Activated CD8-positive, alpha-beta memory T cell treated with anti-CD3 and anti-CD28 coated beads, Interleukin-2, amount 50 U/mL, for 24 hours (primary cell): ENCODE results near the gene SETD5.
"Not testable (repeated sequence)": the region's sequence is repeated elsewhere in the genome, so short reads cannot be mapped to it uniquely, and the experiment has no call there.

Experiments used
- DNase-seq: peaks from one replicate; pipeline ENCODE4 v3.0.0-alpha.2; 2020; ENCODE audit errors: extremely low read depth

Gene SETD5

DNA sequence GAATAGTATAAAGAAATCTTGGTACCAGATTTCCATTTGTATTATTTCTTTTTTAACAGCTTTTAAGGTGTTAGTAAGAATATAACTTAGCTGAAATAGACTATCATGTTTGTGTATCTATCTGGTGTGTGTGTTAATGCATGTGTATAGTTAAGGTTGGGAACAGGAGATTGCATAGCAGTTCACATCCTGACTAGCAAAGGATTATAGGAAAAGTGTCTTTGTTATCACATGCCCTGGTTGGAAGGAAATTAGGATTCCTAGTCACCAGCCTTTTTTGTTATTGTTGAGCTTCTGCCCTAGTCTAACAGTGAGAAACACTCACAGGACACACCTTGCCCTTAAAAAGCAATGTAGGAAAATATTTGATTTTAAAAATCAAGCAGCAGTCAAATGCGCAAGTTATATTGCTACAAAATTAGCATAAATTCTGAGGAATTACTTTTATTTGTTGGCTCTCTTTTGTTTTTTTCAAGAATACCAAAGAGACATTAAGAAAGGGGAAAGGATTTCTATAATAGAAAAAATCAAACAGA lies 58.2 kb downstream of the SETD5 start:
- no peak for DNase-seq

DNA sequence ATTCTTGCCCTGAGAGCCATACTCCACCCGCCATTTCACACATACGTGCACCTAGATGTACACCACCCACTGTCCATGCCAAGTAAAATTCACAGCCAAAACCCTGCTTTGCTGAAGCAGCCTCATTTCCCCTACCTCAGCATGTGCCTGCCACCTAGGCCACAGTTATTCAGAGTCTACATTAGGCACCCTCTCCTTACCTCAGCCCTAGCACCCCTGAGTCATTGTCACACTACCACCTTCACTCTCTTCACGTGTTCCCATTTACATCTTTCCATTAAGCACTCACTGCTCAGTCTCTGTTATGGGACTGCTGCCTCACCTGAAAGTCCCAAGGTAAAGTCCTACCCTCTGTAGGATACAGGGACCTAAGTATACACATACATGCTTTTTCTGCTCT lies 70.0 kb downstream of the SETD5 start:
- no peak for DNase-seq

DNA sequence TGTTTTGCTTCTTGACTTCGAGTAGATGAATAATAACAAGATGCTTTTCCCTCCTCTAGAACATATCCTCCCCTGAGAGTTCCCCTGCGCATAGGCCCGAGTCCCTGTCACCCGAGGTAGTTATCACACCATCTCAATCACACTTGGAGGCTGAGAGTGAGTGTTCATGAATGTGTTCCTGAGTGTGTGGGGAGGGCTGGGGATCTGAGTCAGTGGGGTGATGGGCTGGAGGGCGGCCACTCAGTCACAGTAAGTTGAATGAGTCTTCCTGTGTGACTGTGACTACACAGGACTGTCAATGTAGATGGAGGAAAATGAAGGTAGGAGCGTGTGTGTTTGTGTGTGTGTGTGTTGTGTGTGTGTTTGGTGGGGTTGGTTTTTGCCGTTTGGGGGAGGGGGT lies 71.0 kb downstream of the SETD5 start:
- no peak for DNase-seq

DNA sequence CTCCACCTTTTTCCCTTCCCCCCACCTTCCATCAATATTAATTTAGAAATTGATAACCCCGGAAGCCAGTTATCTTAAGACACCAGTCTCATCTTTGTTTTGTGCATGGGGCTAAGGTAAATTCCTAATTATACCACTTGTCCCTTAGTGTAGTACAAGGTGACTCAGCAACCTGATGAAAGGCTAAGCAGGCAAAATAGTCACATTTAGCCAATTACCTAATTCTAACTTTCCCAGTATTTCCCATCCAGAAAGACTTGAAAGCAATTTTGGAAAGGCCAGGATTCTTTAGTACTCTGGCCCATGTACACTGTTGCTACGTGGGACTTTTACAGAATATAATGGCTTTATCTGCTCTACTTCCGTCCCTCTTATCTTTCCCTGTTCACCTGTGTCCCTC lies 72.6 kb downstream of the SETD5 start:
- DNase-seq: no peak

DNA sequence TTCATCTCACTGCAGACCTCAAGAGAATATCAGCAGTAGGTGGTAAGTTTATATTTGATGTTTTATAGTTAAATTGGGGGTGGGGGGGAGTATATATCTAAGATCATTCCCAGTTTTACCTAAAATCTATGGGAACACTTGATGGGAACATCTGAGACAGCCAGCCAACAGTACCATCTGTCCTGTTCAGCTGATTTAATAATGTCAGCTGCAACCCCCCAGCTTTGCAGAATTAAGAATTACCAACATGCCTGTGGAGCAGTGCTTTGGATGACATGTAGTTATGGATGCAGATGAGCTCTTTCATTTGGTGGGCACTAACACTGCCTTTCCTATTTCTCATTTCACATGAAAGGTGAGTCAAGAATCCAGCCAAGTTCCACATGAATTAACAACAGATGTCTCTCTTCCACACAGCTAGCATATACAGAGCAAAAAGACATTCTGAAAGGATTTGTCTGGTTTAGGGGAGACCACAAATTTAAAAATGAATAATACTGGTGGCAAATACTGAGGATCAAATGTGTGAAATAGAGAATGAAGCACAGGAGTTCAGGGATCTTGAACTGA lies 76.2 kb downstream of the SETD5 start:
- no peak for DNase-seq

DNA sequence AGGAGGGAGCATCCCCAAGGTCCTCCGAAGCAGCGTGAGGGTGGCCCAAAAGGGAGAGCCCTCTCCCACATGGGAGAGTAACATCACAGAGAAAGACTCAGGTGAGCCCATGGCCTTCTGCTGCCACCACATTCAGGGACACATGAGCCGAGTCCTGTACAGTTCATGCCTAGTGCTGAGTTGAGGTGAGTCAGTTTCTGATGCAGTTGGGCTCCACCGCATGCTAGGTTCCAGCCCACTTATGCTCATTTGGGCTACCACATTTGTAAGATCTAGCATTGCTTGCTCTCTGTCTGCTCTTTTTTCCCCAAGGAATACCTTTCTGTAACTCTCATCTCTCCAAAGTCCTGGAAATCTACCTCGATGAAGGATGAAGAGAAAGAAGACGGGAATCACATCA lies 77.1 kb downstream of the SETD5 start:
- no peak for DNase-seq

DNA sequence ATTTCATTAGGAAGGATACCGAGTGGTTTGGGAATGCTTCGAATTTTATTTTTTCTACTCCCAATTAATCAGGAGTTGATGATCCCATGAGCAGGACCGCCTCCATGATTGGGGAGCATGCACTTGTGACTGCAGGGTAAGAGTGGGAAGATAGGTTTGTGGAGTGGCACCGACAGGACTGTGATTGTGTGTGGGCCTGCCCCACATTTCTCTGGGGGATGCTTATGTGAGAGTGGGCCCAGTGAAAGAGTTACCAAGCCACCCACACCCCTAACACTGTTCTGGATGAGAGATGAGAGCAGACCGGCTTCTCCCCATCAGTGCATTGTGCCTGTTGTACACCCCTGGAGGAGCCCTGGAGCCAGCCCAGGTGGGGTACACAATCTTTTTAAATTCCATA lies 79.5 kb downstream of the SETD5 start:
- DNase-seq: no peak

DNA sequence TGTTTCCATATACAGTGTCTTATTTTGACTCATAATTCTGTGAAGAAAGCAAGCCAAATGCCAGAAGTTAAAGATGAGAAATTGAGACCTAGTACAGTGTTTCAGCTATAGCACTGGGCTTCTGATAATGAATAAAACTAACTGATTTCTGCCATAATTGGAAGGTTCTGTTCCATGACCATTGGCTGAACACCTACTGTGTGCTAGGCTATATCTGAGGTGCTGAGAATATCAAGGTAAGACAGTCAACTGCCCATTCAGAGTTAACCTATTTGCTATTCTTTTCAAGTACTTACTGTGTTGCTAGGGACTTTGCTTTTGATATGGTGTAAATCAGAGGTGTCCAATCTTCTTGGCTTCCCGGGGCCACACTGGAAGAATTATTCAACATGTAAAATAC lies 82.8 kb downstream of the SETD5 start:
- DNase-seq: no peak

DNA sequence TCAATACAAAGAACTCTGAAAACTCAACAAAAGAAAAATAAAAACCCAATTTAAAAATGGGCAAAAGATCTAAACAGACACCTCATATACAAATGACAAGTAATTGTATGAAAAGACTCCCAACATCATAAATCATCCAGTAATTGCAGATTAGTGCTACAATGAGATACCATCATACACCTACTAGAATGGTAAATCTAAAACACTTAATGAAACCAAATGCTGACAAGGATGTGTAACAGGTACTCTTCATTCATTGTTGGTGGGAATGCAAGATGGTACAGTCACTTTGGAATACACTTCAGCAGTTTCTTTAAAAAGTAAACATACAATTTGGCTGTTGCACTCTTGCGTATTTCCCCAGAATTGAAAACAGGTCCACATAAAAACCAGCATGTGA lies 87.8 kb downstream of the SETD5 start:
- DNase-seq: no peak

DNA sequence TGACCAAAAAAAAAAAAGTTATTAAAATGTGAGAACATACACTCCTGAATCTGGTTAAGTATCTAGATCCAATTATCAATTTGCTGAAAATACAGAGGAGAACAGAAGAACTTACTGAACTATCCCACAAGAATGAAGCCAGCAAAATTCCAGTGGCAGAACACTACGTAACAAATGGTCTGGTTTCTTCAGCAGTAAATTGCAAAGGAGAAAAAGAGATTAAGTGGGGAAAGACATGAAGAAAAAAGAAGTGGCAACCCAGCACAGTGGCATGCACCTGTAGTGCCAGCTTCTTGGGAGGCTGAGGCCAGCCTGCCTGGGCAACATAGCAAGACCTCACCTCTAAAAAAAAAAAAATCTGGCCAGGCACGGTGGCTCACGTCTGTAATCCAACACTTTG lies 94.1 kb downstream of the SETD5 start:
- no peak for DNase-seq

DNA sequence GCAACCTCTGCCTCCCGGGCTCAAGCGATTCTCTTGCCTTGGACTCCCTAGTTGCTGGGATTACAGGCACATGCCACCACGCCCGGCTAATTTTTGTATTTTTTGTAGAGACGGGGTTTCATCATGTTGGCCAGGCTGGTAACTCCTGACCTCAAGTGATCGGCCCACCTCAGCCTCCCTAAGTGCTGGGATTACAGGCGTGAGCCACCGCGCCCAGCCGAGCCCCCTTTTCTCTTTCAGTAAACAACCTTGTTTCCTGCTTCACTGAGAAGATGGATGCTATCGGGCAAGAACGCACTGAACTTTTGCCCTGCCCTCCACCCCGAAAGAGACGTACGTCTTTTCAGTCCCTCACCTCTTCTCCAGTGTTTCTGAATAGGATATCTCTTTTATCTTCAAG lies 96.6 kb downstream of the SETD5 start:
- not testable (repeated sequence) for DNase-seq

DNA sequence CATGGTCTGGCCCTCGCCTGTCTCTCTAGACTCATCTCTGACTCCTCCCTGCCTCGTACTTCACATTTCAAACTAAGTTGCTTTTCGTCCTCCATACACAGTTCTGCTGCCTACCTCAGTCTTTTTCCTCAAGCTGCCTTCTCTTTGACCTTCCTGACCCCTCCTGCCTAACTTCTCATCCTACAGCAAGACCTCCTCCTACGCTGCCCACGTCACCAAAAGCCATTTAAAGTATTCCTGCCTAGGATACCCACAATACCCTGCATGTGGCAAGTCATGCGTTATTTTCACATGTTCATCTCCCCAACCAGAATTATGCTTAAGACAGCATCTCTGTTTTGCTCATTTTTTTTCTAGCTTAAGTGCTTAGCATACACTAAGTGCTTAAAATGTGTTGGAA lies 99.5 kb downstream of the SETD5 start:
- no peak for DNase-seq

DNA sequence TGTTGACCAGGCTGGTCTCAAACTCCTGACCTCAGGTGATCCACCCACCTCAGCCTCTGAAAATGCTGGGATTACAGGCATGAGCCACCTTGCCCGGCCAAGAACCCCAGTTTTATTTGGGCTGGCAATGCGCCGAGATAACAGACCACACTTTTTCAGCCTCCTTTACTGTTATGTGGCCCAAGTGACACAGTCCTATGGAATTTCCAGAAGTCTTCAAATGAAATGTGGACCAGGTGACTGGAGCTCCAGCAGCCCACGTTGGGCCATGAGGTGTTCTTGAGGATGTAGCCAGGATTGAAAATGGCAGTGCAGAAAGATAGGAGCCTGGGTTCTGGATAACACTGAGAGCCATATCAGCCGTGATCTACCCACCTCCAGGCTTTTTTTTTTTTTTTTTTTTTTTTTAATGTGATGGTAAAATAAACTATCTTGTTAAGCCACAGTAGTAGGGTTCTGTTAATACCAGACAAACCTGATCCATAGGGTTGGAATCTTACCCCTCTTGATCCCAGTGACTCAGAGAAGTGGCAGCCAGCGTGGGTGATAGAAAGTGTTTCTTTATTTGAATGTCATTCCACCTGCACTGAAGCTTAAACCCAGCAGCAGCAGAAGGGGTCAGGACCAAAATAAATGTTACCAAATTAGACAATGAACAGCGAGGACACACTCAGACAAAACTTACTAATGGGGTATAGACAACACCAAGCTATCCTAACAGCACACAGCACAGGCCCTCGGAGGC lies 100.6 kb downstream of the SETD5 start:
- DNase-seq: no peak

DNA sequence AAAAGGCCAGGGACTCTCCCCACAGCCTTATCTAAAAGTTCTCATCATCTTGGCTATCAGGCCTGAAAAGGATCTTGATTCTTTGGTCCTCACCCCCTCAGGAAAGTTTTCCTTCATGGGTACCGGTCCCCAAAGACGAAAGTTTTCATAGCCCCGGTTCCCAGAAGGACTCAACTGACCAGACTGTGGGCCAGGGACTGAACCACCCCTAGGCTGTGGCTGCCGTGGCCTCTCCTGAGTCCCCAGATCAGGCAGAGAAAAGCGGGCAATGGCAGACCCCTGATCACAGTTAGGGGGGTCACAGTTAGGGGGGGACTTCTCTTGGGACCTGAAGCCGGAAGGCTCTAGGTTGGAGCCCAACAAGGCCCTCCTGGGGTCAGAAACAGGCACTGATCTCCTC lies 101.4 kb downstream of the SETD5 start:
- DNase-seq: no peak

DNA sequence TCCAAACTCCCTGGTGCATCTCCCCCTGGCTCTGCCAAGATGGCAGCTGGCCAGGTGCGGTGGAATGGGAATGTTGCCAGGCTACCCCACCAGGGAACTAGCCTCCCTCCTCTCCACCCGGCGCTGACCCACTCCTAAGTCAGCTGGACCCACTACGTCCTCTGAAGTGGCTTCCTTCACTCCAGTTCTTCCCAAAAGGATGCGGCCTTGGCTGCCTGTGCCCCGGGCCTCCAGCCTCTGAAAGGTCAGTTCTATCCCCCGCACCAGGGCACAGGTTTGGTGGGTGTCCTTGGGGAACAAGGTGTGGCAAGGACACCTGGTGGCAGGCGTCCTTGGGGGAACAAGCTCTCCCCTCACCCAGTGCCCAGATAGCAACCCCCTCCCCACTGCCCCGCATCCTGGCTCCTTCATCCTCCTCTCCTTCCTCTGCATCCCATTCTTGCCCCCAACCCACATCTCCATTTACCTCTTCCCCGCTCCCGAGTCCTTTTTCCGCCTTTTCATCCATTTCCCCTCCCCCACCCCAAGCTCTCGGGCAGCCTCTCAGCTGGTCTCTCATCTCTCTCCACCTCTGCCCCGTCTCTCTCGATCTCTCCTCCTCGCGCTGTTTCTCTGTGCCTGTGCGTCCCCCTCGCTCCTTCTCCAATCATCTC lies 102.2 kb downstream of the SETD5 start:
- no peak for DNase-seq

DNA sequence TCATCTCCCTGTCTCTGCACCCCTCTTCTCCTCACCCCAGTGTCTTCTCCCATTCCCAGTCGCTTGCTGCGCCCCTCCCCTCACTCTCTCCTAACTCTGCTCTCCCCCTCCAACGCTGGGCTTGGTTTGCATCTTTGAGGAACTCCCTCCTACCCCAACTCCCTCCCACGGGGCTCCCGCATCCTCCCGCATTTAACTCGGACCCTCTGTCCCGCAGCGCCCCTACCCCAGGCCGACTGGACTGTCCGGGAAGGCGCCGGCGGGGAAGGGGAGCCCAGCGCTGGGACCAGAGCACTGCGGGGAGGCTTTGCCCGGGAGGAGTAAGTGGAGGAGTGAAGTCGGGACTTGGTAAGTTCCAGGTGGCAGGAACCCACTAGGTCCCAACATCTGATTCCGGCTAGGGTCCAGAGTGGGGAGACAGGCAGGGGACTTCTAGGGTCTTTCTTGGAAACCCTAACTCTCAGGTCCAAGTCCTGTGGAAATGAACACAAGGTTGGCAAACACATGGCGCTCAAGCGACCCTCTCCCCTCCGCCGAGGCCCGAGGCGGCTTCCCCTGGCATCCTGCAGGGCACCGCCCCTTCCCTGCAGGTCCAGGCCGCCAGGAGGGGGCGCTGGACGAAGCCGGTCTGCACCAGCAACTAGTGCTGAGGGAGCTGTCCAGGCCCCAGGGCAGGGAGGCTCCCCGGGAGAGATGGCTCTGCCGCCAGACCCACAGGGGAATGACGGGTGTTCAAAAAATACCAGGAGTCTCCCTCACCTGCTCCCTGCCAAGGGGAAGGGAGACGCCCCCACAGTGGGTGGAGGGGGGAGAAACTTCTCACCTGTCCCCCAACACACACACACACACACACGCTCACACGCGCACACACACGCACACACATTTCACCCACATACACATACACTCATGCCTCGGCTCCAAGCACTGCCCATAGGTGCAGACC lies 103.0 kb downstream of the SETD5 start:
- no peak for DNase-seq

DNA sequence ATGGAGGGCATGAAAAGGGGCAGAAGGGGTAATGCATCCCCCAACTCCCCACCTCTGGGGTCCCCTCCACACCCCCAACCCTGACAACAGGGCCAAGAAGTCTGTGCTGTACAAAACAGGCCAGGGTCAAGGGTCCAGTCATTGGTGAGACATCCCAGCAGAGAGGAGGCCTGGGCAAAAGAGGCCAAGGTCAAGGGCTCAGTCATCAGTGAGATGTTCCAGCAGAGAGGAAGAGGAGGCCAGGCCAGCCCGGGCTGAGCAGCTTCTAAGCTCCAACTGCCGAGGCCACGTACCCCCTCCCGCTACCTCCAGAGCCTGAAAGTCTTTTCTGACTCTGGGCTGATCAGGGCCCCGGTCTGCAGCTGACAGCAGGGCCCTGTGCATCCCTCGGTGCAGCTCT lies 103.8 kb downstream of the SETD5 start:
- DNase-seq: no peak

DNA sequence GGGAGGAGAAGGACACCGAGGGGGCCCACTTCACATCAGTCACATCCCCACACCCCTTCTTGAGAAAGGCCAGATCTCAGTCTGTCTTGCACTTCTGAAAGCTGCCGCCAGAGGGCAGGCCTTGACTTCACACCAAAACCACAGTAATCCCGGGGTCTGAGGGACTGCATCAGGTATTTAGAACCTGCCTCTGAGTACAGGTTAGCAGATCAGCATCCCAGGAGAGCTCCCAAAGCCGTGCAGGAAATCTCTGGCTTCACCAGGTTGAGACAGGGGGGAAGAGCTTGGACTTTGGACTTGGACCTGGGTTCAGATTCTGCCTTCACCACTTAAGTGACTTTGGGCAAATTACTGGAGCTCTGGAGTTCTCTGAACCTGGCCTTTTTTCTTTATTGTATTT lies 105.9 kb downstream of the SETD5 start:
- DNase-seq: peak; percentile 52

DNA sequence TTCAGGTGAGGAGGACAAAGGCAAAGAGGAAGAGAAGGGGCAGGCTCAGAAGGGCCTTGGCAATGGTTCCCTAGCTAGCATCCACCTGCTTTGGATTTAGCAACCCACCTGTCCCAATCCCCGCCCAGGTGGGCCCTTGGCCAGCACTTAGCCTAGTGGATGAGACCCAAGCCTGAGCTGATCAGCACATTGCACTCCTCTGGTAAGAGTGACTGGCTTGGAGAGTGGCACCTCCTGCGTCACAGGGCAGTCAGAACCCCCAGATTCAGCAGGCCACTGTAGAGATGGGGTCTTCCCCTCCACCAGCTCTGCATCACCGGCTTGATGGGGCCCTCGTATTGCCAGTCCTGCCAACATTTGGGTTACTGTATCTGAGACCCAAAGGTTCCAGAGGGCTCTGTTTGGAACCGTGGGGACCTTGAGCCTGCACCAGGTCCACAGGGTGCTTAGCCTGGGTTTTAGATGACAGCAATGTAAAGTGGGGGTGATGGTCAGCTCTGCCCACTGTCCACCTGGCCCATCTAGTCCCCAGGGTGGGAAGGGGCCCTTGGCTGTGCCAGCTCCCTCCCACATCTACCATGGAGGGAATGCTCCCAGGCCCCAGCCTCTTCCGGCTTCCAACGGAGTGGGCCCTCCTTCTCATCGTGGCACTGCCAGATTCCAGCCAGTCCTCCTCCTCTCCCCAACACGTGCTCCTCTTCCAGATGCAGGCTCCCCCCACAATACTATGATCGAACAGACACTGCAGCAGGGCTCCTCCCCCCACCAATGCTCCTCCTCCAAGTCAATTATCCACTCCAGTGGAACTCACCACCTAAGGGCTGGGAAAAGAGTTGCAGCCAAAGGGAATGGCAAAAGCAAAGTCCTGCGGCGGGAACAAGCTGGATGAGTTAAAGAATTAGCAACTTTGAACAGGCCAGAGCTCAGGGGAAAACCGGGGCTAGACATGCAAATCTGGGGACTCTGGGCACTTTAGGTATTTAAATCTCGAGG lies 110.5 kb downstream of the SETD5 start:
- DNase-seq: no peak

DNA sequence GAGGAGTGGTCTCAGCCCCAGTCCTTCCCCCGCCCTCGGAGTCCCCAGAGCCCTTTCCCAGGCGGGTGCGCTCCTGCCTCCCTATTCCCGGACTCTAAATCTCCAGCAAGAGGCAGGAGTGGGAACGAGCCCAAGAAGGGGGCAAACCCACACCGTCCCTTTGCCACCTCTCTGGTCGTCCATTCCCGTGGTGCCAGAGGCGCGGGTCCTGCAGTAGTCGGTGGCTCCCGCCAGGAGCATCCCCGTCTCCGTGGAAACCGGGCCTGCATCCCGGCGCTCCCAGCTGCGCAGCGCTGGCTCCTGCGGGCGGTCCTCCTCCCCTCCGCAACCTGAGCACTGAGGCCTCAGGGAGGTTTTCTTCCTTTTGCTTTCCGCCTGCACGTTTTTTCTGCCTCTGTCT lies 111.4 kb downstream of the SETD5 start:
- no peak for DNase-seq
